Activated naive CD8-positive, alpha-beta T cell (primary cell): ENCODE data around the gene IRF9.

ENCODE experiments used
- H3K27ac Mint-ChIP-seq: one replicate; pipeline ENCODE4 v1.8.0; 2021; ENCODE audit warnings: mixed read lengths
- H3K27me3 Mint-ChIP-seq: one replicate; pipeline ENCODE4 v1.8.0; 2021; ENCODE audit warnings: mixed read lengths
- H3K36me3 Mint-ChIP-seq: one replicate; pipeline ENCODE4 v1.8.0; 2021; ENCODE audit warnings: mixed read lengths
- H3K4me1 Mint-ChIP-seq: one replicate; pipeline ENCODE4 v1.8.0; 2021; ENCODE audit warnings: low read depth, mixed read lengths
- H3K4me3 Mint-ChIP-seq: one replicate; pipeline ENCODE4 v1.8.0; 2021; ENCODE audit warnings: mild to moderate bottlenecking, mixed read lengths
- H3K9me3 Mint-ChIP-seq: one replicate; pipeline ENCODE4 v1.8.0; 2021; ENCODE audit warnings: low read depth, mixed read lengths

Gene IRF9, protein sequence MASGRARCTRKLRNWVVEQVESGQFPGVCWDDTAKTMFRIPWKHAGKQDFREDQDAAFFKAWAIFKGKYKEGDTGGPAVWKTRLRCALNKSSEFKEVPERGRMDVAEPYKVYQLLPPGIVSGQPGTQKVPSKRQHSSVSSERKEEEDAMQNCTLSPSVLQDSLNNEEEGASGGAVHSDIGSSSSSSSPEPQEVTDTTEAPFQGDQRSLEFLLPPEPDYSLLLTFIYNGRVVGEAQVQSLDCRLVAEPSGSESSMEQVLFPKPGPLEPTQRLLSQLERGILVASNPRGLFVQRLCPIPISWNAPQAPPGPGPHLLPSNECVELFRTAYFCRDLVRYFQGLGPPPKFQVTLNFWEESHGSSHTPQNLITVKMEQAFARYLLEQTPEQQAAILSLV

GRCh38 chr14:24160850-24161804, at the start of gene IRF9:
TSS of gene IRF9 (plus strand) at chr14:24161265. CDS start at chr14:24162145, 880 bp downstream.
- Mint-ChIP-seq H3K36me3 (peaks cover 15% of the 10 kb centered on the region), H3K9me3 (no peaks in the 10 kb centered on the region), H3K27me3 (no peaks in the 10 kb centered on the region), H3K4me1 (peaks cover 51% of the 10 kb centered on the region), H3K4me3 (peak within 1 kb of the TSS; percentile 99), H3K27ac (peak within 1 kb of the TSS; percentile 100)

DNA sequence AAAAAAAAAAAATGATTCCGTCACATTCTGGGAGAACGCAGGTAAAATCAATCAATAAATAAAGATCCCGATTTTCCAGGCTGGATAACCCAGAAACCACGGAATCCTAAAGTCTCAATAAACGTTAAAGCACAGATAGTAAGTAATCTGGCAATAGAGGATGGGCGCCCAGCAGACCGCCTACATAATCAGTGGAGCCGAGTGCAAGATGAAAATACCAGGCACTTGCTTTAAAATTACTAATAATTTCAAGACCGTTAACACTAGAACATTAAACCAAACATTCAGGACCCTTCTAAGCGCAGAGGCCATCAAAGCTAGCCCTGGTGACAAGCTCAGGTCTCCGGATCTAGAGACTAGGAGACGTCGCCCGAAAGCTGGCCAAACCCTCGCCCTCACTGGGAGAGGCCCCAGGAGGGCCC, 47.7 kb upstream of the IRF9 start:
- Mint-ChIP-seq H3K4me3 (peak overlapping the region; percentile 93), H3K36me3 (peaks cover 5% of the 10 kb centered on the region), H3K9me3 (no peaks in the 10 kb centered on the region), H3K27me3 (no peaks in the 10 kb centered on the region), H3K4me1 (peaks cover 36% of the 10 kb centered on the region), H3K27ac (peak overlapping the region; percentile 97)

DNA sequence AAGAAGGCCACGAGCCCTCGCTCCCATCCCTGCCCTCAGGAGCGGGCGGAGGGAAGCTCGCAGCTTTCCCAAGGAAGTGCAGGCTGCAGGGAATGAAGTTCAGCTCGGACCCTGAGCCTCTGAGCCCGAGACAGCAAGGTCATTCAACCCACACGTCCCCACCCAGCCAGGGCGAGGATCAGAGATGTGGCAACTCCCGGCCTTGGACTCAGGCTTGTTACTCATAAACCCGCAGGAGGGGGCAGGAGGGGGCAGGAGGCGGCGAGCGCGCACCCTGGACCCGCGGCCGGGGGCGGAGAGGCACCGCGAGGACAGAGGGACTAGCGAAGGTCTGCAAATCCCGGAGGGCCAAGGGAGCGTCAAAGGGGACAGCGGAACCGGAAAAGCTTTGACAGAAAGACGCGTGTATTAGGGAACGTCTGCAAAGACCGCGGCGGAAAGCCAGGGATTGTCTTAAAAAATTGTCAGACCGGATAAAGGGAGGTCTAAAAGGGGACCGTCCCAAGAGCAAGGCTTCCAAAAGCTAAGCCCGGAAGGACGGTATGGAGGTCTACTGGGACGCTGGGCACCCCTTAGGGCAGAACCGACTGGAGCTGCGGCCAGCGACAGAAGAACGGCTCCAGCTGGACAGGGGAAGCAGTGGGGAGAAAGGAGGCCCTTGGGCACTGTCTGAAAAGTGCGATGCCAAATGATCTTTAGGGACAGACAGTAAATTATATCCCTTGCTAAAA, 47.1 kb upstream of the IRF9 start:
- Mint-ChIP-seq H3K4me3 (peak overlapping the region; percentile 93), H3K27ac (peak overlapping the region; percentile 97), H3K36me3 (peaks cover 8% of the 10 kb centered on the region)

GRCh38 chr14:24114532-24115421, 46.3 kb upstream of the IRF9 start, which contains the start of the genes DCAF11 and NRL:
TSS of gene DCAF11 (plus strand) at chr14:24114777. CDS start at chr14:24115595, 818 bp downstream.
TSS of gene NRL (minus strand) at chr14:24114949. CDS start at chr14:24082848, 32,101 bp downstream.
- Mint-ChIP-seq H3K9me3 (no peaks in the 10 kb centered on the region), H3K36me3 (peaks cover 8% of the 10 kb centered on the region), H3K4me1 (peaks cover 25% of the 10 kb centered on the region), H3K4me3 (peak within 1 kb of the TSS; percentile 93), H3K27ac (peak within 1 kb of the TSS; percentile 97), H3K27me3 (no peaks in the 10 kb centered on the region)

More for the DNA sequence above, 47.1 kb upstream of the IRF9 start:
- no peaks in the 10 kb centered on the region for H3K9me3 Mint-ChIP-seq
- H3K27me3 Mint-ChIP-seq: no peaks in the 10 kb centered on the region
- peaks cover 30% of the 10 kb centered on the region for H3K4me1 Mint-ChIP-seq

GRCh38 chr14:24115422-24116127, 45.5 kb upstream of the IRF9 start:
- Mint-ChIP-seq H3K36me3 (peaks cover 8% of the 10 kb centered on the region), H3K4me3 (peak overlapping the region; percentile 93), H3K9me3 (no peaks in the 10 kb centered on the region), H3K27me3 (no peaks in the 10 kb centered on the region), H3K4me1 (peaks cover 25% of the 10 kb centered on the region), H3K27ac (peak overlapping the region; percentile 97)

GRCh38 chr14:24116128-24116814, 44.8 kb upstream of the IRF9 start:
- Mint-ChIP-seq H3K36me3 (peaks cover 8% of the 10 kb centered on the region), H3K4me3 (peak overlapping the region; percentile 93), H3K27ac (peak overlapping the region; percentile 55), H3K27me3 (no peaks in the 10 kb centered on the region), H3K4me1 (peaks cover 25% of the 10 kb centered on the region), H3K9me3 (no peaks in the 10 kb centered on the region)

DNA sequence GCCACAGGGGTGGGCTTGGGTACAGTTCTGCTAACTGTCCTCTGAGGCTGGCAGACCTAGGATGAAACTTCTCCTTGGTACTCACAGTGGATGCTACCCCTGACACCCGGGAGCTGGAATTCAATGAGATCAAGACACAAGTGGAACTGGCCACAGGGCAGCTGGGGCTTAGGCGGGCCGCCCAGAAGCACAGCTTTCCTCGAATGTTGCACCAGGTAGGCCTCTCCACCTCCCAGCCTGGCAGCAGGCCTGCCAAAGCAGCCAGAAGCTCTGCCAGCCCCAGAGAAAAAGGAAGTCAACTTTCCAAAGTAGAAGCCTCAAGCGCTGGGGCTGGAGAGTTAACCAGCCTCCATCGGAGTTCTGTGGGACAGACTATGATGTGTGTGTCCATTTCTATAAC, 43.9 kb upstream of the IRF9 start:
- no peaks in the 10 kb centered on the region for H3K9me3 Mint-ChIP-seq
- H3K36me3 Mint-ChIP-seq: peaks cover 8% of the 10 kb centered on the region
- H3K27me3 Mint-ChIP-seq: no peaks in the 10 kb centered on the region
- H3K27ac Mint-ChIP-seq: no peak overlapping the region
- H3K4me1 Mint-ChIP-seq: peaks cover 25% of the 10 kb centered on the region
- H3K4me3 Mint-ChIP-seq: no peak overlapping the region

DNA sequence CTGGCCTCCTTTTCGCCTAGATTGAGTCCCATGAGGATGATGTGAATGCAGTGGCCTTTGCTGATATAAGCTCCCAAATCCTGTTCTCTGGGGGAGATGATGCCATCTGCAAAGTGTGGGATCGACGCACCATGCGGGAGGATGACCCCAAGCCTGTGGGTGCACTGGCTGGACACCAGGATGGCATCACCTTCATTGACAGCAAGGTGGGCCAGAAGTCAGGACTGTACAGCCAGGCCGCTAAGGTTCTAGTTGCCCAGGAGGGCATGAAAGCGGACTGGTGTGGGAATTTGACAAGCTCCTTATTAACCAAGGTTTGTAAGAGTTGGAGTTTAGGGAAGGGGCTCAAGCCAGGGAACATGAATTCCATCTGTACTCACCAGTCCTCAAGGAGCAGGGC, 41.4 kb upstream of the IRF9 start:
- Mint-ChIP-seq H3K36me3 (peaks cover 8% of the 10 kb centered on the region), H3K27ac (no peak overlapping the region), H3K27me3 (no peaks in the 10 kb centered on the region), H3K4me3 (no peak overlapping the region), H3K9me3 (no peaks in the 10 kb centered on the region), H3K4me1 (peaks cover 22% of the 10 kb centered on the region)

- H3K4me1 Mint-ChIP-seq: peaks cover 10% of the 10 kb centered on the region
- H3K9me3 Mint-ChIP-seq: no peaks in the 10 kb centered on the region
- H3K27ac Mint-ChIP-seq: no peak overlapping the region
- peaks cover 6% of the 10 kb centered on the region for H3K36me3 Mint-ChIP-seq
- no peak overlapping the region for H3K4me3 Mint-ChIP-seq
- no peaks in the 10 kb centered on the region for H3K27me3 Mint-ChIP-seq
Measured at GRCh38 chr14:24121210-24121609, 39.9 kb upstream of the IRF9 start.

DNA sequence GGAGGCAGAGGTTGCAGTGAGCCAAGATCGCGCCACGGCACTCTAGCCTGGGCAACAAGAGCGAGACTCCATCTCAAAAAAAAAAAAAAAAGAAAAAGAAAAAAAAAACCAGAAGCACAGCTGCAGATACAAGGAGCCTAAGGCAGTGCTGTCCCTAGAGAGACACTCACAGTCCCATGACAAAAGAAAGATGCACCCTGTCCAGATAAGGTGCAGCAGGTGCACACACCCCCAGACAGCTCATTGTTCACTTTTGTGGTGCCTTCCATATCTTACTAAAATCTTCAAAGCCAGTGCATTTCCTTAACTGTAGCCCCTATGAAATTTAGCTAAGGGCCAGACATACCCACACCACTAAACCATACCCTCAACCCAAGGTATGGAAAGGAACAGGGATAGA, 38.6 kb upstream of the IRF9 start:
- Mint-ChIP-seq H3K27me3 (no peaks in the 10 kb centered on the region), H3K4me1 (peaks cover 1% of the 10 kb centered on the region)

DNA sequence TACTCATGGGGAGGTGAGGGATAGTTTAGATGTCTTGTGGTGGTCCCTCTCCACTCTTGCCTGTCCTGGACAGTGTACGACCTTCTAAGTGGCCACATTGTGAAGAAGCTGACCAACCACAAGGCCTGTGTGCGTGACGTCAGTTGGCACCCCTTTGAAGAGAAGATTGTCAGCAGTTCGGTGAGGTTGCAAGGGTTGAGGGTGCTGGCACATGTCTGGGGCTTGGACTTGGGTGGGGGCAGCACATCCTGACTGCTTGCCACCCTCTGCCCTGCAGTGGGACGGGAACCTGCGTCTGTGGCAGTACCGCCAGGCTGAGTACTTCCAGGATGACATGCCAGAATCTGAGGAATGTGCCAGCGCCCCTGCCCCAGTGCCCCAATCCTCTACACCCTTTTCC, 38.2 kb upstream of the IRF9 start:
- peaks cover 1% of the 10 kb centered on the region for H3K4me1 Mint-ChIP-seq
- H3K27me3 Mint-ChIP-seq: no peaks in the 10 kb centered on the region
- H3K9me3 Mint-ChIP-seq: no peaks in the 10 kb centered on the region
- no peak overlapping the region for H3K27ac Mint-ChIP-seq
- H3K4me3 Mint-ChIP-seq: no peak overlapping the region
- H3K36me3 Mint-ChIP-seq: peaks cover 3% of the 10 kb centered on the region

More for the DNA sequence above, 38.6 kb upstream of the IRF9 start:
- Mint-ChIP-seq H3K27ac (no peak overlapping the region), H3K36me3 (peaks cover 3% of the 10 kb centered on the region), H3K4me3 (no peak overlapping the region), H3K9me3 (no peaks in the 10 kb centered on the region)

GRCh38 chr14:24123424-24124417, 37.3 kb upstream of the IRF9 start:
- Mint-ChIP-seq H3K4me3 (no peak overlapping the region), H3K4me1 (peaks cover 2% of the 10 kb centered on the region), H3K27me3 (no peaks in the 10 kb centered on the region), H3K27ac (peak overlapping the region; percentile 11), H3K9me3 (no peaks in the 10 kb centered on the region), H3K36me3 (no peaks in the 10 kb centered on the region)
